ENCODE data around the gene ME3. TPM values are rescaled to one million over a fixed set of nuclear protein-coding genes. Genes with fewer than 3 reads are reported as not detected.
A peak's percentile ranks its signal among the peaks of the same experiment; 100 is the strongest.

The ME3 gene
- total RNA-seq, 1 donor from 2014 or later, result 25.5 TPM

GRCh38 chr11:86510674-86511073 lies 161.7 kb downstream of the ME3 start:
- DNase-seq, result no peak

GRCh38 chr11:86510097-86510496 lies 162.3 kb downstream of the ME3 start:
- no peak for DNase-seq

GRCh38 chr11:86509588-86509974 lies 162.8 kb downstream of the ME3 start:
- no peak for DNase-seq

GRCh38 chr11:86508604-86509587 lies 163.5 kb downstream of the ME3 start:
- peak; percentile 57 for DNase-seq

GRCh38 chr11:86507249-86507845 lies 165.1 kb downstream of the ME3 start:
- DNase-seq, result no peak

GRCh38 chr11:86506235-86506634 lies 166.2 kb downstream of the ME3 start:
- no peak for DNase-seq

- DNase-seq, result peak; percentile 65
Measured at GRCh38 chr11:86503131-86503530, 169.3 kb downstream of the ME3 start.

GRCh38 chr11:86502137-86502642 lies 170.2 kb downstream of the ME3 start:
- no peak for DNase-seq

GRCh38 chr11:86500500-86501140 lies 171.8 kb downstream of the ME3 start:
- DNase-seq, result no peak

- DNase-seq, result no peak
Measured at GRCh38 chr11:86499723-86500129, 172.7 kb downstream of the ME3 start.

- no peak for DNase-seq
Measured at GRCh38 chr11:86497836-86498235, 174.6 kb downstream of the ME3 start.

- DNase-seq, result no peak
Measured at GRCh38 chr11:86497310-86497709, 175.1 kb downstream of the ME3 start.

GRCh38 chr11:86495351-86495750 lies 177.1 kb downstream of the ME3 start:
- no peak for DNase-seq

- DNase-seq, result peak; percentile 27
Measured at GRCh38 chr11:86492370-86493010, 179.9 kb downstream of the ME3 start.

- DNase-seq, result no peak
Measured at GRCh38 chr11:86491027-86491426, 181.4 kb downstream of the ME3 start.

- peak; percentile 26 for DNase-seq
Measured at GRCh38 chr11:86490582-86490981, 181.8 kb downstream of the ME3 start.

GRCh38 chr11:86489442-86489841 lies 183.0 kb downstream of the ME3 start:
- no peak for DNase-seq

- DNase-seq, result no peak
Measured at GRCh38 chr11:86488553-86488952, 183.9 kb downstream of the ME3 start.

- DNase-seq, result no peak
Measured at GRCh38 chr11:86487671-86488070, 184.7 kb downstream of the ME3 start.

- no peak for DNase-seq
Measured at GRCh38 chr11:86486261-86487030, 186.0 kb downstream of the ME3 start.

- peak; percentile 40 for DNase-seq
Measured at GRCh38 chr11:86484795-86485166, 187.6 kb downstream of the ME3 start.

Measured in dermis blood vessel endothelial cell (primary cell).